Suppressor macrophage treated with lipopolysaccharide for 1 hour (primary cell): ENCODE results near the gene MAPRE2.
"Not testable (repeated sequence)": the region's sequence is repeated elsewhere in the genome, so short reads cannot be mapped to it uniquely, and the experiment has no call there.

Experiments used
- DNase-seq, 3 donors: peaks; one replicate each; pipeline ENCODE4 v3.0.0-alpha.2; 2020 to 2022

Gene MAPRE2

GRCh38 chr18:35127201-35127600, 86.0 kb downstream of the MAPRE2 start:
- no peak for DNase-seq

DNA sequence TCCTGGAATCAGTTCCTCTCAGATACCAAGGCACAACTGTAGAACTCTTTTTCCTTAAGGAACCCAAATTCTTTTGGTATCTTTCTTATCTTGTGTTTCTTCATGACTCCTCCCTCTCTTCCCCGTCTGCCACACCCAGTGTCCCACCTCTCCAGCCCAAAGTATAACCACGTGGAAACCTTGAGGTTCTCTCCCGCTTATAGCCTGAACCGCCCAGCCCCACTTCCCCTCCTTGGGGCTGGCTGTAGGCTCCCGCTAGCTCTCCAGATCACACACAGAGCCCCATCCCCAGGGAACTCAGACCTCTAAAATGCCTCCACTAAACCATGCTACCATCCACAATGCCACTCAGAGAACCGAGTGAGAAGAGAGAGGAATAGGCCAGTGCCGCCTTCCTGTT, 87.5 kb downstream of the MAPRE2 start:
- DNase-seq, result no peak

DNA sequence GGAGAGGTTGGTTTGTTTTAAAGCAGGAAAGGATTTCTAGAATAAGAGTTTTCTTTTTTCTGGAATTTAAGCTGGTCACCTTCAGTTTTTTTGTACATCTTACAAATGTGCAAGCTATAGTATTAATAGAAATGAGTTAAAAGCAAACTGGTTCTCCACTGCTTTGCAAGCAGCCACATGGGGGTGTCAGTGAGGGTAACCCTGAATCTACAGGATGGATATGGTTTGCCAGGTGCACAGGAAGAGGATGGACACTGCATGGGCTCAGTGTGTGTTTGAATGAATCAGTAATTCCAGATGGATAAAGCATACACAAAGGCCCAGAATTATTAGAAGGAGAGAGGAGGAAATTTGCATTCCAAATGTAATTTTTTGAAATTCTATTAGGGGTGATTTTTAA, 89.0 kb downstream of the MAPRE2 start:
- DNase-seq, result no peak

GRCh38 chr18:35131387-35132020, 90.3 kb downstream of the MAPRE2 start:
- no peak for DNase-seq

- DNase-seq, result no peak
Observed at GRCh38 chr18:35132021-35132902, 91.0 kb downstream of the MAPRE2 start.

- no peak for DNase-seq
Observed at GRCh38 chr18:35134190-35134730, 93.0 kb downstream of the MAPRE2 start.

GRCh38 chr18:35134791-35135531, 93.7 kb downstream of the MAPRE2 start:
- no peak for DNase-seq

GRCh38 chr18:35136248-35136647, 95.0 kb downstream of the MAPRE2 start:
- no peak for DNase-seq

DNA sequence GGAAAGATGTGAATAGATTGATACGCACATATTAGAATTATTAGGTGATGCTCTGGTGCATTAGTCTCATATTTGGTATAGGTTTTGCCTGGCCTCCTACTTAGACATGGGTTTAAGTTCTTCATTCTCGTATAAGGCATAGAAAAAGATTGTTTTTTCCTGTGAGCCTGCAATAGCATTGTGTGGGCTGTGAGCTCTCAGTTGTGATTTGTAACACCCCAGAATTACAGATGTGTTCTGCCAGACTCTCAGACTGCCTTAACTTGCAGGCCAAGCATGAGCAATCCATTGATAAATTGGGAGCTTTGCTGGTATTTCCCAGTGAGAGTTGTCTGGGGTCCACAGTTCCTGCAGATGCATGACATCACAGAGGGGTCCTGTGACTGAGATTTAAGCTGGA, 95.7 kb downstream of the MAPRE2 start:
- no peak for DNase-seq

GRCh38 chr18:35137632-35138031, 96.4 kb downstream of the MAPRE2 start:
- DNase-seq, result no peak

GRCh38 chr18:35138773-35139172, 97.6 kb downstream of the MAPRE2 start:
- DNase-seq, result no peak

- no peak for DNase-seq
Observed at GRCh38 chr18:35139517-35139916, 98.3 kb downstream of the MAPRE2 start.

DNA sequence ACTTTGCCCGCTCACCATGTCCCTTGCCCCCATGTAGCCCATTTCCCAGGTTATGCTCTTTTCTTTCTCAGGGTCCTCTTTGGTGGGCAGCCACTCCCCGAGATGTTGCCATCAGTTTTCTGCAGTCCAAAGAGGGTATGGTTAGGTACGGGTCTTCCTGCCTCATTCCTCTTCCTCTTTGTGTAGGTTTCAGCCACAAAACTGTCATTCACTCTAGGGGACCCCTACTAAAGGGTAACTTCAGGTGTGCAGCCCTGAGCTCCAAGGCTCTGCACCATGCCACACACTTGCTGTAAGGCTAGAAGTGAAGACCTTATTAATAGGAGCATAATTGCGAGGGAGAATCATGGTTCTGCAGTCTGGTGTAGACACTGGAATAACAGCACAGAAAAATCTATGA, 99.9 kb downstream of the MAPRE2 start:
- no peak for DNase-seq

- DNase-seq, result no peak
Observed at GRCh38 chr18:35141567-35142274, 100.5 kb downstream of the MAPRE2 start.

- DNase-seq, result peak in 2 of 3 donors; percentile 11 to 25
Observed at GRCh38 chr18:35142275-35142615, 101.0 kb downstream of the MAPRE2 start.

GRCh38 chr18:35143622-35144596, 102.7 kb downstream of the MAPRE2 start:
- peak; percentile 43 to 60 (median 59) for DNase-seq

DNA sequence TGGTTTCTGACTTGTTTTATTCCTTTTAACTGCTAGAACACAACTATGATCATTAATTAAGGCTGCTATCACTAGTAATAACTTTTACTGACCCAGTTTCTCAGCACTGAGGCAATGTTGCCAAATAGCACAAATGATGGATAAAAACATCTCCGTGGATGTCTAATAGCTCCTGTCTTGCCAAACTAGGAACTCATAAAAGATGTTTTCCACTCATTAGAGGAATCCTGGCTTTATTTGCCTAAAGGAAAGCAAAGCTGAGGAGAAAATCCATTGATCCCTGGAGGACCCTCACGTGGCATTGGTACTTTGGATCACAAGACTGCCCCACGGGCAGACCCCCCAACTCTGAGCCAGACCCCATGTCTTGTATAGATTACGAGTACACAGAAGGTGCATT, 103.5 kb downstream of the MAPRE2 start:
- no peak for DNase-seq

DNA sequence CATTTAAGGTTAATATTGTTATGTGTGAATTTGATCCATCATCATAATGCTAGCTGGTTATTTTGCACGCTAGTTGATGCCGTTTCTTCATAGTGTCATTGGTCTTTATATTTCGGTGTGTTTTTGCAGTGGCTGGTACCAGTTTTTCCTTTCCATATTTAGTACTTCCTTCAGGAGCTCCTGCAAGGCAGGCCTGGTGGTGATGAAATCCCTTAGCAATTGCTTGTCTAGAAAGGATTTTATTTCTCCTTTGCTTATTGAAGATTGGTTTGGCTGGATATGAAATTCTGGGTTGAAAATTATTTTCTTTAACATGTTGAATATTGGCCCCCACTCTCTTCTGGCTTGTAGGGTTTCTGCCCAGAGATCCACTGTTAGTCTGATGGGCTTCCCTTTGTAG, 109.0 kb downstream of the MAPRE2 start:
- DNase-seq, result not testable (repeated sequence)

DNA sequence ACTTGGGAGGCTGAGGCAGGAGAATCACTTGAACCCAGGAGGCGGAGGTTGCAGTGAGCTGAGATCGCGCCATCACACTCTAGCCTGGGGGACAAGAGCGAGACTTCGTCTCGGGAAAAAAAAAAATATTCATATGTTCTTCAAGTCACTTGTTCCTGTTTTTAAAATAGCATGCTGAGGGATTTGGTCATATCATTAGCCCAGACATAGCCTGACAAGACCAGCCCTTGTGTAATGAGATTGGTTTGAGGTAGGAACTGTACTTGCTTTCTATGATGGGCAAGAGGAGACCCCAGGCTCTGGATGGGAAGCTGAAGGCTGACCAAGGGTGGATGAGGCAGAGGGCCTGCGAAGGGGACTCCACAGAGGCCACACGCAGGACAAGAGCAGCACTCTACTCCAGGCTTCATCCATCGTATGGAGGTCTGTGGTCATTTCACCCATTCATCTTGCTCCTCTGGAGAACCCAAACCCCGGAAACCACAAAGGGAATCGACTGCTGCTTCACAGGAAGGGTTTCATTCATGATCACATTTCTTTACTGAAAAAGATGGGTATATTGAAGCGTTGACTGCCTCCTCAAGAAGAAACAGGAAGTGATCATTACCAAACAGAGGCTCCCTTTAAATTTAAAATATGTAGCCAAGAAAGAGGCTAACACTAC, 112.5 kb downstream of the MAPRE2 start:
- DNase-seq, result peak; percentile 17 to 45 (median 34)

DNA sequence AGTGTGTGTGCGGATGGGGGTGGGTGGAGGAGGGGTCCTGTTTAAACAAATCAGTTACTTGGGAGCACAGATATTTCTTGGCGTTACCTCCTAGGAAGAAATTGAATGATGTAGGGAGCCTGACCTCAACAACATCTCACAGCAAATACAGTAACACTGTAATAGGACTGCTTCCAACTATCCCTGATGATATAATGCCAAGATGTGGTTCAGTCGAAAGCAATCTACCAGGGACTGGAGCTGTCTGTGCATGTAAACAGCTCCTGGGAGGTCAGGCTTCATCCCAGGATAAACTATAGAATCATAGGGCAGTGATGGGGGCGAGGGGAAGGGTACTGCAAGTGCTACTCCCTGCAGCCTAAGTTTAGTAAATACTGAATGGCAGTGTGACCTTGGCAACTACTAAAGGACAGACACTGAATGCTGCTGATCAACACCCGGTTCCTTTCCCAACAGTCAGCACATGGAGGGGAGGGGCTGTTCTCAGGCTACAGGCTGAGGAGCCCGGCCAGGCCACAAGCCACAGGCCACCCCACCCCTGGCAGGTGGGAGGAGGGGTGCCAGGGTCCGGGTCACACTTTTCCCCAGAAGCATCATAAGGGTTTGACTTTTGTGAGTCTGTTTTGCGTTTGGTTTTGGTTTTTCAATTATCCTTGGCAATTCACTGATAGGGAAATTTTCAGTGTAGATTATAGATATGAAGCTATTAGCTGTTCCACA, 114.3 kb downstream of the MAPRE2 start:
- no peak for DNase-seq
